Activated CD8-positive, alpha-beta memory T cell treated with anti-CD3 and anti-CD28 coated beads, Interleukin-2, amount 50 U/mL, for 24 hours (primary cell): ENCODE data around the gene MEF2C.
"Not testable (repeated sequence)": the region's sequence is repeated elsewhere in the genome, so short reads cannot be mapped to it uniquely, and the experiment has no call there.

Source experiments
- DNase-seq: peaks from one replicate; pipeline ENCODE4 v3.0.0-alpha.2; 2020; ENCODE audit errors: extremely low read depth

MEF2C gene

DNA sequence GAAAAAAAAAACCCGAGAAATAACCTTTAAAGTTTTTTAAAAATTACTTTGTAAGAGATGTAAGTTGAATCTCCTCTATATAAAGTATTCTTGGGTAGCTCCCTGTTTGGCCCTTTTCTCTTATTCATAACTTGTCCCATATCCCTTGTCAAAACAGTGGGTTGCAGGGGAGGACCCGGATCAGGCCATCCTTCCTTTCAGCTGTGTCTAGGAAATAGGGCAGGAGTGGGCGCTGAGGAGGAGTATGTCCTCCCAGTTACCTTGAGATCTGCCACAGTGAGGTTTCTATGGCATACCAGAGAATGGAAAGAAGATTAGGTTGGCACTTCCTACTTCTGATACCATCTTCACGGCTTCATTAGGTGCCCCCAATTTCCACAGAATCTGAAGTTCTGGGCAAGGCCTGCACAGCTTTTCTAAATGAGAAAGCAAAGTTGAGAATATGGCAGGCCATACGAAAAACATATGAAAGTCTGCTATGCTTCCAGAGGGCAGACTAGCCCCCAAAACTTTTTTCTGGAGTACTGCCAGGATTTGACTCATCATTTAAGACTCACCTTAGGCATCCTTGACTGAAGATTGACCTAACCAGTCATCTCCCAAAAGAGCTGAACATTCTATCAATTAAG lies 20.3 kb downstream of the MEF2C start:
- no peak for DNase-seq

DNA sequence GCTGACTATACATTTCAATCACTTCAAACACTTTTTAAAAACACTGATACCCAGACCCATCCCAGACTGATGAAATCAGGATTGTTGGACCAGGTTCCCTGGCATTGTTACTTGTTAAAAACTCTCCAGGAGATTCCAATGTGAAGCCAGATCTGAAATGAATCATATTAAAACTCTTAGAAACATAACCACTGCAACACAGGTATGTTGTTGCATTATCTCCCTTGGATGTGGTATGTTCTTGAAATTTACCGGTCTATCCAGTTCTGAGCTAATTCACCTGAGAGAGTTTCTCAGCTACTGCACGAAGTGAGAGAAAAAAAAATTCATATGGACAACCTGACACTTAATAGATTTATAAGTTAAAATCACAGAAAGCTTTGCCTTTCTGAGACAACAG lies 21.8 kb downstream of the MEF2C start:
- DNase-seq: no peak

DNA sequence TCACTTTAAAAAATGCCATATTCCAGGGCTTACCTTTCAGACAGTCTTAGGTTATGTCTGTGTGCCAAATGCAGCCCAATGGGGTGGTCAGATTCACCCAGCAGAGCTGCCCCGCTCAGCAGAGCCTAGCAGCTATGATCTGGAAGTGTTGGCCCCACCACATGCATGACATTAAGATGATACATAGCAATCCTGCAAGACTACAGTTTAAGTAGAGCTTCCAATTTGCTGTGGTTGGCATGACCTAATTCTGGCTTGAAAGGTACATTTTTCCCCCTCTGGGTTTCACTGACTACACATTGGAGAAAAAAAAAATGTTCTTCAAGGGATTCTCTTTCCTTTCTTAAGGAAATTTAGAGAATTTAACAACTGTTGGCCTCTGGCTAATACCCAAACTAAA lies 22.5 kb downstream of the MEF2C start:
- no peak for DNase-seq

DNA sequence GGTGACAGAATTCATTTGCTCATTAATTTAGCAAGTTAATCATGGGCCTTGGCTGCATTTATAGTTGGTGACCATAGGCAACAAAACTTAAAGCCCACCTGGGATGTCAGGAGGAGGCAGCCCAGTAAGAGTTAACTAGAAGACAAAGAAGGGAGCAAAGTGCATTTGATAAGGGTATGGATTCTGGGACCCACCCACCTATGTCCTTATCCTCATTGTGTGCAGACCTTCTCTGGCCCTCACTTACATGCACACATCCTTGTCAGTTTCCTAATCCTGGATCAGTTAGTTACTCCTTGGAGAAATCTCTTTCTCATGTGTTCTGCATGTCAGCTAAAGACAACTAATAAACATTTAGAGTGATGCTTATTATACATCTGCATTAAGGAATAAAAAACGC lies 24.6 kb downstream of the MEF2C start:
- DNase-seq: no peak

DNA sequence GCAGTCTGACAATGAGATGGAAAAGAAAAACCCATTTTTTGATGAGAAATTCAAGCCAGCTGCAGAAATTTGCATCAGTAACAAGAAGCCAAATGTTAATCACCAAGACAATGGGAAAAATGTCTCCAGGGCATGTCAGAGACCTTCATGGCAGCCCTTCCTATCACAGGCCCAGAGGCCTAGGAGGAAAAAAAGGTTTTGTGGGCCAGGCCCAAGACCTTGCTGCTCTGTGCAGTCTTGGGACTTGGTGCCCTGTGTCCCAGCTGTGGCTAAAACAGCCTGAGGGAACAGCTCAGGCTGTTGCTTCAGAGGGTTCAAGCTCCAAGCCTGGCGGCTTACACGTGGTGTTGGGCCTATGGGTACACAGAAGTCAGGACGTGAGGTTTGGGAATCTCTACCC lies 26.6 kb downstream of the MEF2C start:
- DNase-seq: not testable (repeated sequence)

DNA sequence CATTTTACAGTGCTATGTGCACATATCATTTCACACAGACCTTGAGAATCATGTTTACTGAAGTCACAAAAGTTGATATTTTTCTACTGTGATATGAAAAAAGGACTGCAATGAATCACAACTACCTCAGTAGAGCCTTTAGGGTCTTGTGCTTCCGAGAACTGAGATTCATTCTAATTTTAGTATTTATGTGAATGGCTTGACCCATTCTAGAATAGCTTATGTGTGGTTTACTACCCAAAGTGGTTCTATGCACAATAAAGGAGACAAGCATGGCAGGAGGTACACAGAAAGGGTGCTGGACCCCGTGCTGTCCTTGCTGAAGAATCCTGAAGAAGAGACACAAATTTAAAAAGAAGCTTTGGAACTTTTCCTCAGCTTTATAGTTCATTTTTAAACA lies 28.2 kb downstream of the MEF2C start:
- DNase-seq: no peak

DNA sequence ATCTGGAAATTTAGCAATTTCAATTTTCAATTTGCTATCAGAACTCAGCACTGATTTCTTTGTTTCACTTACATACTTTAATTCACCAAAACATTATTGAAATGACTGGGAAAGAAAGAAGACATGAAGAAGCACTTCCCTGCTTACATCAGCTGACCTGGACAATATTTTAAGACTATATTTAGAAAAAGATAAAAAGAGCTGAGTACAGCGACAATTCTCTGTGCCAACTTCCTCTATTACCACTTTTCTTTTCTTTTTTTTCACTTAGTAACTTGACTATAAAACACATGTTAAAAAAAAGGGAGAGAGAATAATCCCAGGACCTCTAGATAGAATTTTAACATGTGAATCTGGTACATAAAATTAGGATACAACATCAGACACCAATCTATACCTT lies 35.6 kb downstream of the MEF2C start:
- DNase-seq: no peak

DNA sequence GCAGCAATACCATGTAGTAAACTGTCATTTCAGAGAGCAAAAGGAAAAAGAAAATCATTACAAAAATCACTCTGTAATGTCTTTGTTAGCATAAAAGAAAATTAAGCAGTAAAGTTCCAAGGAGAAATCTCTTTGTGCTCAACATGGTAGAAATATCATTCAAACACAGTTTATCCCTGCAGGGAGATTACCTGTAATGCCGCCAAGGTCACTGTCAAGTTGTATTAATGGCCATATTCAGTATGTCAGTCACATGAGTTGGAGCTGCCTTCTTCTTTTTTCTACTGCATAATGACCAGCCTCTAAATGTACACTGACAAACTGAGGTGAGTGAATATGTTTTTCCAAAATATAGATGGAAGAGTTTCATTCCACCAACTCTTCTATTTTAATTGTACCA lies 36.5 kb downstream of the MEF2C start:
- DNase-seq: no peak

DNA sequence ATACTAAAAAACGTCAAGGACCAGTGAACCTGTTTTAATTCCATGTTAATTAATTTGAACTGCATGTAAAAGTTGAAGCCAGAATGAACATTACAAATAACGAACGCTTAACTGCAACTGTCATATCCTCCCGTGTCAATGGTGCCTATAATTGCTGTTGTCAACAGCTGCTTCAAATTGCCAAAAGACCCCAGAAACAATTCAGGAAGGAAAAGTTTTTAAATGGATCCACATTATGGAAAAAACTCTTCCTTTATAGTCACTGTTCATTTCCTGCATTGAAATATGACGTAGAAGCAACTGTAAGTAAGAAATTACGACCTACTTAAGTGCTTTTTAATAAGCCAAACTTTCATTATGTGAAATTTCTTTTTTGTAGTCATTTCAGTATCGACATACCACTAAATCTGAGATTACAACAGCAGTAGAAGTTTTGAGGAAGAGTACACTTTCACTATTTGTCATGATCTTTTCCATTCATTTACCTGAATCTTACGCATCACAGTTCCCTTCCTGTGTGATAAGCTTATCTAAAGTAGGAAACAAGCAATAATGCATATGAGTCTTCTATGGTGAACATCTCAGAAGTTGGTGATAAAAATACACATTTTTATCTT lies 37.8 kb downstream of the MEF2C start:
- no peak for DNase-seq

DNA sequence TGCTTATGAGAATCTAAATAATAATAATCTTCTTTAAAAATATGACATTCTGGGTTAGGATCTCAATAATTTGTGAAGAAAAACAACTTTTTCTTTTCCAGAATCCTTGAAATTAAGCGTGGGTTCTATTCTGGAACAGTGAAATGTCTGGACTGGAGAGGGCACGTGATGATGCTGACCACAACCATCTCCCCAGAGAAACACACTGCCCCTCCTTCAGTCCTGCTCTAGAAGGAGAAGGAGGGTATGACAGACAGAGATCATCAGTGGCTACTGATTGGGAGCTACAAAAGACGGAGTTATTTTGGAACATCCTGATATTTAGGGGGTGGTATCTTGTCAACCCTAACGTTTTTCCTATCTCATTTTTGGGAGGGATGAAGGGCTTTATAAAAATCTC lies 40.2 kb downstream of the MEF2C start:
- no peak for DNase-seq

DNA sequence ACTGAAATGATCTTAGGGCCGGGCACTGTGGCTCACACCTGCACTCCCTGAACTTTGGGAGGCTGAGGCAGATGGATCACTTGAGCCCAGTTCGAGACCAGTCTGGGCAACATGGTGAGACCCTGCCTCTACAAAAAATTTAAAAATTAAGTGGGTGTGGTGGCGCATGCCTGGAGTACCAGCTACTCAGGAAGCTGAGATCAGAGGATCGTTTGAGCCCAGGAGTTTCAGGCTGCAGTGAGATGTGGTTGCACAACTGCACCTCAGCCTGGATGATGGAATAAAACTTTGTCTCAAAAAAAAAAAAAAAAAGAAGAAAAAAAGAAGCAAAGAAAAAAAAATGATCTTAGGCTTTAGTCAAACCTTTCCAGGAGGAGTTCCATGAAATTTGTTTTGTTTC lies 41.8 kb downstream of the MEF2C start:
- no peak for DNase-seq

DNA sequence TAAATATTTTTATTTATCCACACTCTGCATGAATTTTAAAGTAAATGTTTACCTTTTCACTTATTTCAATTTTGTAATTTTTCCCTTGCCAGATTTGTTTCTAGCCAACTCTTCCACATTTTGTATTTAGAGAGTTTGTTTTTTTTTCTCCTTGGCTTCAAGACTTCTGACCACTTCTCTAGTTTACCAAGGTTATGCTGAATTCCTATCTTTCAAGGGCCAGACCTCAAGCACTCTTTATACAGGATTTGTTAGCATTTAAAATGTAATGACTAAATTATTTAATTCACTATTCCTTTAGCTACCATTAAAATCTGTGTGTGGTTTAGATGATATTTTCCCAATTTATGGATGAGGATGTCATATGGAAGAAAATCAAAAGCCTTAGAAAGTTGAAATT lies 42.5 kb downstream of the MEF2C start:
- DNase-seq: no peak

DNA sequence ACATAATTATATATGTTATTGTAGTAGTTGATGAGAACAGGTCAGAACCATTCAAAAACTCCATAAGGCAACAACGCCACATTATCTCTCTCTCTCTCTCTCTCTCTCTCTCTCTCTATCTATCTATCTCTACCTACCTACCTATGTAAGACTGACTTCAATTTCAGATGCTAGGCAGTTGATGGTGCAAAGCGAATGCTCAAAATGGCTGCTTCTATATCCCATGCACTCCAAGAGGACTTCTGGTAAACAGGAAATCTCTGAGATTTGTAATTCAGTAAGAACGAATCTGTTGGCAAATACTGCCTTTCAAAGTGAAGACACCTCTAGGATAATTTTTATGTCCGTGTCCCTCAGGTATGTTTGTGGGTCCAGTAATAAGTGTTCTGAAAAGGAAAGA lies 43.7 kb downstream of the MEF2C start:
- no peak for DNase-seq

DNA sequence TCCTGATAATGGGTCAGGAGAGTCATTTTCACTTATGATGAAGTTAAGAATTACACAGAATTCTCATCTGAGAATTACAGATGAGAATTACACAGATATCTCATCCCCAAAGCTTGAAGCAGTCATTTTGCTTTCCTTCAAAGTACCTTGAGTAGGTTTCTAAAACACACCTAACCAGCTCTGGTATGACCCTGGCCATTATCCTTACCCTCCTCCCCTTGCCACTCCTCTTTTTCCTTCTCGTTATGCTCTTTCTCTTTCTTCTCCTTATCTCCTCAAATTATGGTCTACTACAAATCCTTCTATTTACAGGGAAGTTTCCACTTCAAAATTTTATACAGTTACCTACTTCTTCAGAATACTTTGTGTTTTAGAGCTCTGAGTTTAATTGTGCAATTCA lies 44.5 kb downstream of the MEF2C start:
- DNase-seq: no peak

DNA sequence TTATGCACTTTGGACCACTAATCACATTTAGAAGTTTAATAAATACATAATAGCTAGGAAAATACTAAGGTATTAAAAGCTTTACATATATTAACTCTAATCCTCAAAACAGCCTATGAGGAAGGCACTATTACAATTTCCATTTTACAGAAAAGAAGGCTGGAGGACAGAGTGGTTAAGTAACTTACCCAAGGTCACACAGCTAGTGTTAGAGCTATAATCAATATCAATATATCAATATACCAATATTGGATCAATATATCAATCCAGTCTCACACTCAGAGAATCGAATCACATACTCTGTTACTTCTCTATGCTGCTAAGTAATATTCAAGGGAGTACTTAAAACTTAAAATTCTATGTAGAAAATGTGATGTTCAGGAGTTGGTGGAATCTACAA lies 45.2 kb downstream of the MEF2C start:
- no peak for DNase-seq

DNA sequence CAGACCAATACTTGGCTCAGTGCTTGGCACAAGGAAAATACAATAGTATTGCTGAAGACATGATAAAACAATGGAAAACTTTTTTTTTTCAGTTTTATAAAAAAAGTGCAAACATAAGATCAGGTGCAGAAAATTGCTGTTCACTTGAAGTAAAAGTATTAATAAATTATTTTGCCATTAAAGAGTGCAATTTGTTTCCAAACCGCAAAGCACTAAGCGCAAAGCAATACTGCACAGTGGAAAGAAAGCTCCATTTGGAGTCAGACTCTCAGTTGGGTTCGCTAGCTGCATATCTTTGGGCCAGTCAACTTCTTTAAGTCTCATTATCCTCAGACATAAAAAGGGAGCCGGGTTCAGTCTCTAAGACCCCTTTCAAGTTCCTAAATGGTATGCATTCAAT lies 45.8 kb downstream of the MEF2C start:
- DNase-seq: no peak

DNA sequence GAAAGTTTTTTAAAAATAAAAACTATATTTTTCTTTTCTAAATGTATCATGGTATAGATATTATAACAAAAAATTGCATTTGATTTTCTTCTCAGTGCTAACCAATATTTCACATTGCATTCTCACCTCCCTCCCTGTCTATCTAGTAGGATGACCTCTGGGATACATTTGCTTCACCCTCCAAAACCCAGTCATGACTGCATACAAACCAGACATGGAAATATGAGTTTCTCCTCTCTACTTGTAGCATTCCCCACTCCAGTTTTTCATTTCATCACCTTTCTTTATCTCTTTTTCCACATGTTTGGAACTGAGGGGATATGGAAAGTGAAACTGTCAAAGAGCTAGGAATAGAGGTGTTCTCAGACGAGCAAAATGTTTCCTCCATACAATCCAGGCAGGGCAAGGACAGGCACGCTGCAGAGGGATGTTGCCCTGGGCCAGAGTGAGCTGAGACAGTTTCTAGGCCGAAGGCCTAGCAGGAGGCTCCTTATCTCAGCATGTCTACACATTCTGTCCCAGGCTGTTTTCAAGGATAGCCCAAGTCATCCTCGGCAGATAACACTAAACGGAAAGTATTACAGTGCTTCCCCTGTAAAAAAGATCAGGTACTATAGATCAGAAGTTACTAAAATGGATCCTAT lies 46.7 kb downstream of the MEF2C start:
- DNase-seq: no peak

DNA sequence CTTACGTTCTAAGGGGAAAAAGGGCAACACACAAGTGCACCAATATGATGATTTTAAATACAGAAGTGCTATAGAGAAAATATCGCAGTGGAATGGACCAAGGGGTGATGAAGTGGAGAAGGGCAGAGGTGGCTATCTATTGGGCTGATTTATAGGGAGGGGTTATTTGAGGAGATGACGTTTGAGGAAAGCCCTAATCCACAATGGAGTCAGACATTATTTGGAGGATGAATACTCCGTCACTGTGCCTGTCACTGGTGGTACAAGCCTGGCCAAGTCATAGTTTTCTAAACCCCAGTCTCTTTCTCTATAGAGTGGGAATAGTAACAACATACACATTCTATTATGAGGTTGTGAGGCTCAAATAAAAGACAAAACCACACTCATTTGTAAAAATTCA lies 48.5 kb downstream of the MEF2C start:
- no peak for DNase-seq

DNA sequence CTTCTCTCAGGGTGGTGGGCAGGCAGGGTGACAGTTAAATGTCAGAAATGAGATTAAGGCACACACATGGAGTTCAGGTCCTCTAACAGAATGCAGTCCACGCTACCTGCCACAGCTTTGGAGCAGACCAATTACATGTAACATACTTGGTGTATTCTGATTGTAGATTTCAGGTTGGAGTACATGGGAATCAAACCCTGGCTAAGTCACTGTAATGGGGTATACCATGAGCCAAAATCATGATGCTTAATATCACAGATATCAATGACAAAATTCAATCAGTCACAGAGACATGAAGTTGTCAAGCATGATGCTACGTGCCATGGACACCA lies 48.9 kb downstream of the MEF2C start:
- no peak for DNase-seq

DNA sequence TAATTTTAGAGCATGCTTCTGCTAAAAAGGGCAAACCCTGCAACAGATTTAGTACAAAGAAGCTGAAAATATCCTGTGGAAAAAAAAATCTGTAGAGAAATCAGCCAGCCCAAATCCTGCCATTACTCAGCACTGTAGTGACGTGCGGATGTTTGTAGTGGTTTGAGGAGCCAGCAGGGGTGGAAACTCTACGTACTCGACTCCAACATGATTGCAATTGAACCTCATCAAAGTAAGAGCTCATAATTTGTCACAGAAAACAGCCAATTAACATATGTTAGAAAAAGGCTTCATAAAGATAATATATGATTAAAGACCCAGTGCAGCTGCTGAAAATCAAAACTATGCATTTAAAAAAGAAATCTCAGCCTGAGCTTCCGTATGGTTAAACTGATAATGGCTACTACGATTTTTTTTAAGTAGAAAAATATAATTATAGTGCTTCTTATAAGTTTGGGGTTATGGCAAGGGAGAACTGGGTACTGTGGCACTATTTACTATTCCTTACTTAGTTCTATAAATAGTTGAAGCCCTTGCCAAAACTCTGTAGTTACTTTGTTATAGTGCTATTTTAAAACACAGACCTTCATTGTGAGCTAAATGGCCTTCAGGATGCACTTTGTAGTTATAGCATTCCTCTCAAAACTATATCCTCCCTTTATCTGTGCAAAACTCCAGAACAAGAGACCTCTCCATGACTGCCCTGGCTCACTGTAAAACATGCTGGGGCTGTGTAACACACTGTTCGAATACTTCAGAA lies 49.4 kb downstream of the MEF2C start:
- DNase-seq: peak; percentile 2

DNA sequence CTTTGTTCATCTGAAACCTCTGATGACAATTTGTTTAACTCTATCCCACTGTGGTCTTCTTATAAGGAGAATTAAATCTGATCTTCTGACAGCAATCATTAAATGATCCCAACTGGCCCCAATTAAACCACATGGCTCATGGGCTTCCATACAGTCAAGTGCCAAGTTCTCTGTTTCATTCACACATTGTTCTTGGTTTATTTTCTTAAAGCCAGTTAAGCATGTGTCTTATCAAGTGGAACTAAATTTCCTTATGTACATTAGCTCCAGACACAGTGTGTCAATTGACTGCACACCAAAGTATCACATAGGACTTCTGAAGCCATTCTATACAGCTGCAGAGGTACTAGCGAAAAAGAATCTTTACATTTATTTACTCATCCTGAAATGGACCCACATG lies 51.2 kb downstream of the MEF2C start:
- DNase-seq: no peak

DNA sequence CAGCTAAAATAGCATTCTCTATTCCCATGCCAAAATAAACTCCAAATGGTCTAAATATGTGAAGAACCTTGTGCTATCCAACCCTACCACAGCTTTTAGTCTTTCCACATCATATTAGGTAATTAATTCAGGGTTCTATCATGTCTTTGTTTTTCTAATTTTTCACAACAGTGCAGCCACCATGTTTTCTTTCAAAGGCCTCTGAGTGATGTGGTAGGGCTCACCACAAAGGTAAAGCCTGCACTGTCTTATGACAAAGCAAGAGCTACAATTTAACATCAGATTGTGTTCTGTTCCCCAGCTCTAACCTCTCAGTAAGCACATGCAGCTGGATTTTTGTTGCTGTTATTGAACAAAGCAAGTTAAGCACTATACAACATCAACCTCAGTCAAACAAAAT lies 52.4 kb downstream of the MEF2C start:
- no peak for DNase-seq

DNA sequence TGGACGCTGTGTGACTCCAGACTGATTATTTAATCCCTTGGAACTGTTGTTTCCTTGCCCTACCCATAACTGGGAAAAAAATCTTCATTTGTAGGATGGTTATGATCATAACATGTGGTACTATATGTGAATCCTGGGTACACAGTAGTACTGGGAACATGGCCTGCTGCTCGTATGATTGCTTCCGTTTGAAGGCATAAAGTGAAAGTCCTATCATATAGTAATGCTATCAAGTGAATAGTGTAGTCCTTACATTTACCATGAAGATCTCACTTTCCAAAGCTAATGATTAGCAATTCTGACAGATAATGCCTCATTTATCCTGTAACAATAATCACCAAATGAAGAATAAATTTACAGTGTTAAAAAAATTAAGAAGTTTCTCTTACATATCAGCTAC lies 53.2 kb downstream of the MEF2C start:
- DNase-seq: no peak
